Kidney (tissue), 14 donors: Measurements from ENCODE around the gene ANTXRL. TPM values are rescaled to one million over a fixed set of nuclear protein-coding genes. Genes with fewer than 3 reads are reported as not detected.

Experiments
- DNase-seq, 5 donors: peaks; one replicate each; pipeline ENCODE4 v3.0.0-alpha.2; 2013 to 2020
- FAIRE-seq: peaks from 2 replicates; lab custom pipeline; 2012; peaks lifted over from hg19 to GRCh38; lab: Jason Lieb, UNC
- H3K27ac ChIP-seq, 2 donors: one replicate each; pipeline ENCODE4 v1.7.0; 2013; ENCODE audit warnings: low read depth in 2 of 2, low read length in 2 of 2, inconsistent platforms in 1 of 2
- H3K27me3 ChIP-seq: one replicate; pipeline ENCODE4 v1.7.1; 2013; ENCODE audit warnings: low read length, inconsistent platforms; ENCODE audit not compliant: control insufficient read depth, insufficient read depth
- H3K36me3 ChIP-seq, 3 donors: one replicate each; pipeline versions ENCODE4 v1.7.0 to v1.7.1; 2013; ENCODE audit warnings: low read length in 3 of 3, control low read depth in 1 of 3, inconsistent platforms in 1 of 3; ENCODE audit not compliant: insufficient read depth in 3 of 3, control insufficient read depth in 2 of 3
- H3K4me1 ChIP-seq, 3 donors: one replicate each; pipeline versions ENCODE4 v1.7.0 to v1.7.1; 2013; ENCODE audit warnings: low read length in 3 of 3, inconsistent platforms in 1 of 3, low read depth in 1 of 3; ENCODE audit not compliant: control insufficient read depth in 2 of 3, insufficient read depth in 2 of 3
- H3K4me3 ChIP-seq, 3 donors: one replicate each; pipeline versions ENCODE4 v1.7.0 to v1.8.1; 2013; ENCODE audit warnings: low read length in 3 of 3, control low read depth in 1 of 3, inconsistent platforms in 1 of 3
- H3K9ac ChIP-seq, 3 donors: one replicate each; pipeline versions ENCODE4 v1.7.0 to v1.7.1; 2013; ENCODE audit warnings: low read length in 3 of 3, control low read depth in 1 of 3, inconsistent platforms in 1 of 3
- H3K9me3 ChIP-seq, 3 donors: one replicate each; pipeline versions ENCODE4 v1.7.0 to v1.7.1; 2013; ENCODE audit warnings: low read length in 3 of 3, control low read depth in 1 of 3, inconsistent platforms in 1 of 3; ENCODE audit not compliant: control insufficient read depth in 2 of 3, insufficient read depth in 1 of 3
- CTCF ChIP-seq: IDR thresholded peaks from 3 replicates; pipeline ENCODE4 v1.5.1; 2012; ENCODE audit warnings: mild to moderate bottlenecking, moderate library complexity, borderline replicate concordance; ENCODE audit not compliant: insufficient read depth; ENCODE audit errors: extremely low read depth
- intact Hi-C: fragments of 100-400 bp; cut with DNase I; formaldehyde crosslinking; loops from one replicate; pipeline ENCODE4 v1.11.1; 2022
- polyA plus RNA-seq: library from polyadenylated mRNA; stranded (reverse); fragments of 350-450 nt; fragmentation: Illumina TruSeq; extraction: RNeasy Lipid Tissue Mini Kit (QIAGEN cat#74804); gene quantifications from one replicate; pipeline ENCODE4 v1.2.3, GENCODE V29; 2014; ENCODE audit warnings: low read depth, low replicate concordance; ENCODE audit not compliant: insufficient read depth
- total RNA-seq: library from RNA; stranded (reverse); fragmentation: NEBNext Ultra II Directional; extraction: Animal tissue kit (Norgen Biotek cat#: 25700); gene quantifications from one replicate; pipeline ENCODE4 v1.2.1, GENCODE V29; 2021
- donor health status: control.
- donor health status: control.
- donor health status: control.
- donor health status: control.
- donor health status: control.
- donor health status: DM: yes; HTN: yes; CAD: no.
- donor health status: Normal renal cell carcinoma (clear cell type).

ANTXRL gene
- total and polyA plus RNA-seq, 2 donors from 2014 or later: 0.16 TPM; not detected in 1

- intact Hi-C loops: no loop called here
- FAIRE-seq (no peak), DNase-seq (no peak)
- no peak for TF ChIP-seq CTCF
- H3K36me3 ChIP-seq: no peaks in the 10 kb centered on the region
- no peak overlapping the region for H3K4me3 ChIP-seq
- no peaks in the 10 kb centered on the region for H3K9me3 ChIP-seq
- H3K9ac ChIP-seq: no peak overlapping the region
- H3K27ac ChIP-seq: no peak overlapping the region
- H3K27me3 ChIP-seq: no peaks in the 10 kb centered on the region
- no peaks in the 10 kb centered on the region for H3K4me1 ChIP-seq
Measured at GRCh38 chr10:46317370-46317769, 30.6 kb downstream of the ANTXRL start.

DNA sequence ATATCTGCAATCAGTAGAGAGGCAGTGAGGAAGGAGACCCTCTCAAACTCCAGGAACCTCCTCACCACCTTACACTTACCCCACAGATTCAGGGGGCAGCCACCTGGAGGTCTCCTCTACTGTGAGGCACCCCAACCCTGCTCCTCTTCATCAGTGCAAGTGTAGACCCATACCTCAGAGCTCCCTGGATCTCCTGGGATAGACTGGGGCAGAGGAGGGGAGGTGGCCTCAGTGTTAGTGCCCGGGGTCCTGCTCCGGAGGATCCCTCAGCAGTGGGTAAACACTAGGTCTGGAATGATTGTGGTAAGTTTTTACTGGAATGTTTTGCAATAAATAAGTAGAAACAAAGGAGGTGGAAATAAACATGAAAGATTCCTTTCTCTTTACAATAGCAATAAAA is 31.1 kb downstream of the ANTXRL start:
- TF ChIP-seq CTCF: no peak
- H3K36me3 ChIP-seq: no peaks in the 10 kb centered on the region
- H3K27me3 ChIP-seq: no peaks in the 10 kb centered on the region
- FAIRE-seq (no peak), DNase-seq (no peak)
- no peaks in the 10 kb centered on the region for H3K9me3 ChIP-seq
- no peak overlapping the region for H3K27ac ChIP-seq
- intact Hi-C loops: no loop called here
- no peak overlapping the region for H3K4me3 ChIP-seq
- H3K9ac ChIP-seq: no peak overlapping the region
- no peaks in the 10 kb centered on the region for H3K4me1 ChIP-seq

- Histone ChIP-seq H3K9me3 (no peaks in the 10 kb centered on the region), H3K36me3 (no peaks in the 10 kb centered on the region), H3K27me3 (no peaks in the 10 kb centered on the region), H3K9ac (no peak overlapping the region), H3K4me3 (no peak overlapping the region), H3K27ac (no peak overlapping the region), H3K4me1 (no peaks in the 10 kb centered on the region)
- FAIRE-seq (no peak), DNase-seq (no peak)
- intact Hi-C loops: no loop called here
- TF ChIP-seq CTCF: no peak
Measured at GRCh38 chr10:46318799-46319198, 32.0 kb downstream of the ANTXRL start.

- Histone ChIP-seq H3K9ac (no peak overlapping the region), H3K27me3 (no peaks in the 10 kb centered on the region), H3K4me3 (no peak overlapping the region), H3K9me3 (no peaks in the 10 kb centered on the region), H3K4me1 (no peaks in the 10 kb centered on the region), H3K27ac (no peak overlapping the region), H3K36me3 (no peaks in the 10 kb centered on the region)
- FAIRE-seq: no peak
- no peak for DNase-seq
- TF ChIP-seq CTCF: no peak
- intact Hi-C loops: no loop called here
Measured at GRCh38 chr10:46319389-46319788, 32.6 kb downstream of the ANTXRL start.
